GM12801 (cell line): ENCODE results near the gene CCL1.

Source experiments
- TF ChIP-seq, protein P1 (sequence below): IDR thresholded peaks from one replicate; pipeline ENCODE4 v1.5.1; 2011; ENCODE audit warnings: control low read depth; ENCODE audit not compliant: insufficient read length; ENCODE audit errors: extremely low read depth

The CCL1 gene

DNA sequence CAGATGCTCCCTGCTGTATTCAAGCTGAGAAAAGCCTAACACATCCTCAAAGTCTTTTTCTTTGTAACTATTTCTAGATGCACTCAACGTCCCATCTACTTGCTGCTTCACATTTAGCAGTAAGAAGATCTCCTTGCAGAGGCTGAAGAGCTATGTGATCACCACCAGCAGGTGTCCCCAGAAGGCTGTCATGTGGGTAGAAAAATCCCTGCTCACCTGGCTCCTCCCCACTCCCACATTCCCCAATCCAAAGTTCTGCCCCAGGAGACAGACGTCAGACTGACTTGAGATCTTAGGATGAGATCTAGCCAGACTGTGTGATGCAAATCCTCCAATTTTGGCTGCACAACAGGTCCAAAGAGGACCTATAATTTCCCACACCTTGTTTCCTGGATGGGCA lies 5.6 kb downstream of the CCL1 start:
- TF ChIP-seq, protein P1, sequence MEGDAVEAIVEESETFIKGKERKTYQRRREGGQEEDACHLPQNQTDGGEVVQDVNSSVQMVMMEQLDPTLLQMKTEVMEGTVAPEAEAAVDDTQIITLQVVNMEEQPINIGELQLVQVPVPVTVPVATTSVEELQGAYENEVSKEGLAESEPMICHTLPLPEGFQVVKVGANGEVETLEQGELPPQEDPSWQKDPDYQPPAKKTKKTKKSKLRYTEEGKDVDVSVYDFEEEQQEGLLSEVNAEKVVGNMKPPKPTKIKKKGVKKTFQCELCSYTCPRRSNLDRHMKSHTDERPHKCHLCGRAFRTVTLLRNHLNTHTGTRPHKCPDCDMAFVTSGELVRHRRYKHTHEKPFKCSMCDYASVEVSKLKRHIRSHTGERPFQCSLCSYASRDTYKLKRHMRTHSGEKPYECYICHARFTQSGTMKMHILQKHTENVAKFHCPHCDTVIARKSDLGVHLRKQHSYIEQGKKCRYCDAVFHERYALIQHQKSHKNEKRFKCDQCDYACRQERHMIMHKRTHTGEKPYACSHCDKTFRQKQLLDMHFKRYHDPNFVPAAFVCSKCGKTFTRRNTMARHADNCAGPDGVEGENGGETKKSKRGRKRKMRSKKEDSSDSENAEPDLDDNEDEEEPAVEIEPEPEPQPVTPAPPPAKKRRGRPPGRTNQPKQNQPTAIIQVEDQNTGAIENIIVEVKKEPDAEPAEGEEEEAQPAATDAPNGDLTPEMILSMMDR, result no peak

- TF ChIP-seq, protein P1, result no peak
Observed at GRCh38 chr17:34356194-34356593, 6.8 kb downstream of the CCL1 start, which contains the start of gene CCL13. TSS of gene CCL13 (plus strand) at chr17:34356480. CDS start at chr17:34356527, 47 bp downstream.

- TF ChIP-seq, protein P1, result no peak
Observed at GRCh38 chr17:34354637-34355036, 8.4 kb downstream of the CCL1 start.

GRCh38 chr17:34352191-34352590 lies 10.8 kb downstream of the CCL1 start:
- TF ChIP-seq, protein P1, result no peak

DNA sequence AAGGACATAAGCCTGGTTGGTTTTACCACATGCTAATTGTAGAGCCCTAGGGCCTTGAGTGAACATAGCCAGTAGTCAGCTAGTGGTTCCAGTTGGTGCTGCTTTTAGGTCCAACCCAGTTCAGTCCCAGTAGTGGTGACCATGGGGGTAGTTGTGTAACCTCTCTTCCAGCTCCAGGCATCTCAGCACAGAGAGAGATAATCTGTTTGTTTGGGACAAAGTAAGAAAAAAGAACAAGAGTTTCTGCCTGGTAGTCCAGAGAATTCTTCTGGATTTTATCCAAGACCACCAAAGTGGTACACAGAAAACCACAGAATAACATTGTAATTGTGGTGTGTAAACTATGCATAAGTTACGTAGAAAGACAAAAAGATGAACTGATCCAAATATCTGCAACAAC lies 11.9 kb downstream of the CCL1 start:
- TF ChIP-seq, protein P1, result no peak

DNA sequence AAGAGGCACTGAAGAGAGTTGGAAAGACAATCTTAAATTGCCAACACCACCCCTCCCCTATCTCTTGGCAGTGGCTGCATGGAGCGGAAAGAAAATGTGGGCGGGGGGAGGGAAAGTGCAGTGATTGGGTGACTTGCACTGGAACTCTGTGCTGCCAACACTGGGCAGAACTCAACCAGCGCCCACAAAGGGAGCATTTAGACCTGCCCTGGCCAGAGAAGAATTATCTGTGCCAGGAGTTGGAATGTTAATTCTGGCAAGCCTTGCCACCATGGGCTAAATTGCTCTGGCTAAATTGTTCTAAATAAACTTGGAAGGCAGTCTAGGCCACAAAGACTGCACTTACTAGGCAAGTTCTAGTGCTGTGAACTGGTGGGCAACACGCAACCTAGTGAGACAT lies 13.3 kb downstream of the CCL1 start:
- TF ChIP-seq, protein P1, result no peak

DNA sequence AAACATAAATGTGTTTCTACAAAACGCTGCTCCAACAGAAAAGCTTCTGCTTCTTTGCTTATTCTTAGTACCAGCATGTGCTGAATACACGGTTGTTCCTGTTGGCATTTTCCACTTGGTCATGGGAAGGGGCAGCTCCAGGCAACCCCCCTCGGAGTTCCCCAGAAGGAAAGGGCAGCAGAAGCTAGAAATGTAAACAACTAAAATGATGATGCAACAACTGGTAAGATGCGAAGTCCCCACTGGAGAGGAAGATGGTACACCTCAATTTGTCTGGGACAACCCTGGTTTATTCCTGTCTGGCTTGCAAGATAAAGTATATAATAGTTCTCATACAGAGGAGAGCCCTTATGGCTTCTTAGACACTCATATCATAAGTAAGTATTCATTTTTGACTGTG lies 16.0 kb downstream of the CCL1 start:
- TF ChIP-seq, protein P1, result no peak

DNA sequence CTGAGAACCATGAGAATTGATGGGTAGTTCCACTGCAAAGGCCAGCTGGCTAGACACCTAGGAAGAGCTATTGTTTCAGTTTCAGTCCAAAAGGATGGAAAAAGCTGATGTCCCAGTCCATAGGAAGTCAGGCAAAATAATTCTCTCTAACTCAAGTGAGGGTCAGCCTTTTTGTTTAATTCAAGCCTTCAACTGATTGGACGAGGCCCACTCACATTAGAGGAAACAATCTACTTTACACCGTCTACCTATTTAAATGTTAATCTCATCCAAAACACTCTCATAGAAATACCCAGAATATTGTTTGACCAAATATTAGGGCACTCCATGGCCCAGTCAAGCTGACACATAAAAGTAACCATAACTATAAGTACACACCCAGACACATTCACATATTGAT lies 21.1 kb downstream of the CCL1 start:
- TF ChIP-seq, protein P1, result no peak
